ENCODE measurements around the gene TIGD7.

DNA sequence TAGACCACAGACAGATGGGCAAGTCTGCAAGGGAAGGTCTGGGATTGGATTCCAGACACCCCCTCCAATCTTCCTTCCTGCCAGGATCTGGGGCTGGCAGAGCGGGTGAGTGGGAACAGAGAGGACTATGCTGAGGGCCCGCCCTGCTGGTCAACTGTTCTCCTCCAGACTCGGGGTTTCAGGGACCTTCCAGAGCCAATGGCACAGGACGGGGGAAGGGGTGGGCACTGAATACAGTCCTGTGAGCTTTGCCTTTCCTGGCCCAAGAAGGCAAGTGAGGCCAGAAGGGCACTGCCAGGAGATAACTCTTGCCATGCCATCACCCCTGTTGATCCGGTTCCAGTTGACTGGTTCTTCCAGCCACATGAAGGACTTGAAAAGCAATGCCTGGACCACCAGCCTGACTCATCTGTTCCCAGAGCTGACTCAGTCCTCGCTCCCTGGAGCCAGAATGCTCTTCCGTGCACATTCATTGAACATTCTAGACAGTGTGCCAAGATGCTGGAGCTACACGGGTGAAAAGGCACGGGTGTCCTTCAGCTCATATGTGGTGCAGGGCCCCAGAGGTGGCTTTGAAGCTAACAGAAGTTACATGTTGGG, 48.3 kb downstream of the TIGD7 start:
- TF ChIP-seq, protein P1, sequence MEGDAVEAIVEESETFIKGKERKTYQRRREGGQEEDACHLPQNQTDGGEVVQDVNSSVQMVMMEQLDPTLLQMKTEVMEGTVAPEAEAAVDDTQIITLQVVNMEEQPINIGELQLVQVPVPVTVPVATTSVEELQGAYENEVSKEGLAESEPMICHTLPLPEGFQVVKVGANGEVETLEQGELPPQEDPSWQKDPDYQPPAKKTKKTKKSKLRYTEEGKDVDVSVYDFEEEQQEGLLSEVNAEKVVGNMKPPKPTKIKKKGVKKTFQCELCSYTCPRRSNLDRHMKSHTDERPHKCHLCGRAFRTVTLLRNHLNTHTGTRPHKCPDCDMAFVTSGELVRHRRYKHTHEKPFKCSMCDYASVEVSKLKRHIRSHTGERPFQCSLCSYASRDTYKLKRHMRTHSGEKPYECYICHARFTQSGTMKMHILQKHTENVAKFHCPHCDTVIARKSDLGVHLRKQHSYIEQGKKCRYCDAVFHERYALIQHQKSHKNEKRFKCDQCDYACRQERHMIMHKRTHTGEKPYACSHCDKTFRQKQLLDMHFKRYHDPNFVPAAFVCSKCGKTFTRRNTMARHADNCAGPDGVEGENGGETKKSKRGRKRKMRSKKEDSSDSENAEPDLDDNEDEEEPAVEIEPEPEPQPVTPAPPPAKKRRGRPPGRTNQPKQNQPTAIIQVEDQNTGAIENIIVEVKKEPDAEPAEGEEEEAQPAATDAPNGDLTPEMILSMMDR (IDR thresholded peaks at IDR 0.05) = no peak
- no peak for TF ChIP-seq POLR2A (IDR thresholded peaks at IDR 0.05)

All from lower leg skin (tissue), 3 donors.